OCI-M2 (cell line): ENCODE results near the gene BMERB1.
"Not testable (repeated sequence)": the region's sequence is repeated elsewhere in the genome, so short reads cannot be mapped to it uniquely, and the experiment has no call there.

Experiments
- DNase-seq: peaks from one replicate; lab custom pipeline; 2025; ENCODE audit not compliant: unreplicated experiment; lab: John Stamatoyannopoulos, UW

Gene BMERB1

DNA sequence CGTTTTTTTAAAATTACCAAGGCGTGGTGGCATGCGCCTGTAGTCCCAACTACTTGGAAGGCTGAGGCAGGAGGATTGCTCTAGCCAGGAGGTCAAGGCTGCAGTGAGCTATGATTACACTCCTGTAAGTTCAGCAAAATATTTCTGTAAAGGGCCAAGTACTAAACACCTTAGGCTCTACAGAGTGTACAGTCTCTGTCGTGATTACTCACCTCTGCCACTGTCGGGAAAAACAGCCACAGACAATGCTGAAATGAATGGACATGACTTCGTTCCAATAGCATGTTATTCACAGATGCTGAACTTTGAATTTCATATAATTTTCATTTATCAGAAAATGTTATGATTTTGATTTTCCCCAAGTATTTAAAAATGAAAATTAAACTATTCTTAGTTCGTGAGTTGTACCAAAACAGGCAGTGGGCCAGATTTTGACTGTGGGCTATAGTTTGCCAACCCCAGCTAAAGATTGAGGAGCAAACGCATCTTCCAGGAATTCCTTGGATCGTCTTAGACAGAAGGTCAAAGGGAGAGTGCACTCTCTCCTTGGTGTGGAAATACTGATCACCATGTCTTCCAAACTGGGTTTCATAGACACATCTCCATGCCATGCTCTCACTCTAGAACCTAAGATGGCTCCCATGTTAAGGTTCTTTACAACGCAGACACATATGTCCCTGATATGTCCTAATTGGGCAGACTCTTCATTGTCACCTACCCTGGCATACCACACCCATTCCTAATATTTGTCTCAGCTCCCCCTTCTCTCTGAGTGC lies 119.1 kb downstream of the BMERB1 start:
- no peak for DNase-seq

- no peak for DNase-seq
Observed at GRCh38 chr16:15556130-15556529, 121.7 kb downstream of the BMERB1 start.

- DNase-seq, result no peak
Observed at GRCh38 chr16:15557258-15557657, 122.9 kb downstream of the BMERB1 start.

- DNase-seq, result no peak
Observed at GRCh38 chr16:15559176-15559575, 124.8 kb downstream of the BMERB1 start.

GRCh38 chr16:15564604-15565339 lies 130.4 kb downstream of the BMERB1 start:
- DNase-seq, result no peak

- DNase-seq, result no peak
Observed at GRCh38 chr16:15566095-15566494, 131.7 kb downstream of the BMERB1 start.

GRCh38 chr16:15567823-15568222 lies 133.4 kb downstream of the BMERB1 start:
- DNase-seq, result no peak

GRCh38 chr16:15570666-15571065 lies 136.3 kb downstream of the BMERB1 start:
- not testable (repeated sequence) for DNase-seq

- DNase-seq, result no peak
Observed at GRCh38 chr16:15571557-15571956, 137.2 kb downstream of the BMERB1 start.

DNA sequence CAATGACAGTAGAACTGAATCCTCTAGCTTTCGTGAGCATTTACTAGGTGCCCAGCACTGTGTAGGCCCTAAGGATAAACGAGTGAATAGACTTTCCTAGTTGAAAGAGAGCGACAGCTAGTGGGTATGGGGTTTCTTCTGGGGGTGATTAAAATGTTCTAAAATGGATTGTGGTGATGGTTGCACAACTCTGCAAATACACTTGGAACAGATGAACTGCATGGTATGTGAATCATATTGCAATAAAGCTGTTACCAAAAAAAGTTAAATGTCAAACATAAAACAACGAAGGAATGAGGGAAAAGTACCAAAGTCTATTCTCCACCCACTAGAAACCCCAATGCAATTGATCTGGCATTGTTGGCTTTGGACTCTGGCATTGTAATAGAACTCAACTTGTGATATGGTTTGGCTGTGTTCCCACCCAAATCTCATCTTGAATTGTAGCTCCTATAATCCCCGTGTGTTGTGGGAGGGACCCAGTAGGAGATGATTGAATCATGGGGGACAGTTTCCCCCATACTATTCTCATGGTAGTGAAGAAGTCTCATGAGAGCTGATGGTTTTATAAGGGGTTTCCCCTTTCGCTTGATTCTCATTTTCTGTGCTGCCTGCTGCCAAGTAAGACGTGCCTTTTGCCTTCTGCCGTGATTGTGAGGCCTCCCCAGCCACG lies 138.1 kb downstream of the BMERB1 start:
- no peak for DNase-seq

DNA sequence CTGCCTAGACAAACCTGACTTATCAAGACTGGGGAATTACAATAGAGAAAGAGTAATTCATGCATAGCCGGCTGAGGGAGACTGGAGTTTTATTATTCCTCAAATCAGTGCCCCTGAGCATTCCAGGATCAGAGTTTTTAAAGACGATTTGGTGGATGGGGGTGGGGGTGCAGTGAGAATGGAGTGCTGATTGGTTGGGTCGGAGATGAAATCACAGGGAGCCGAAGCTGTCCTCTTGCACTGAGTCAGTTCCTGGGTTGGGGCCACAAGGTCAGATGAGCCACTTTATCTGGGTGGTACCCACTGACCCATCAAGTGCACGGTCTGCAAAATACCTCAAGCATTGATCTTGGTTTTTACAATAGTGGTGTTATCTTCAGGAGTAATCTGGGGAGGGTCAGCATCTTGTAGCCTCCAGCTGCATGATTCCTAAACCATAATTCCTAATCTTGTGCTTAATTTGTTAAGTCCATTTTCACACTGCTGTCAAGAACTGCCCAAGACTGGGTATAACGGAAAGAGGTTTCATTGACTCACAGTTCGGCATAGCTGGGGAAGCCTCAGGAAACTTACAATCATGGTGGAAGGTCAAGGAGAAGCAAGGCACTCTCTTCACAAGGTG lies 139.0 kb downstream of the BMERB1 start:
- no peak for DNase-seq

GRCh38 chr16:15573896-15574613 lies 139.7 kb downstream of the BMERB1 start:
- not testable (repeated sequence) for DNase-seq

DNA sequence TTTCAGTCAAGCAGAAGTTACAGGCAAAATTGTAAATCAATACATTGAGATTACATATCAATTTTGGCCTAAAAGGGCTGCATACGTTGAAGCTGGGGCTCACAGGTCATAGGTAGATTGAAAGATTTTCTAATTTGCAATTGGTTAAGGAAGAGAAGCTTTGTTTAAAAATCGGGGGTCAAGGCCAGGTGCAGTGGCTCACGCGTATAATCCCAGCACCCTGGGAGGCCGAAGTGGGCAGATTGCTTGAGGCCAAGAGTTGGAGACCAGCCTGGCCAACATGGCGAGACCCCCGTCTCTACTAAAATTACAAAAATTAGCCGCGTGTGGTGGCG lies 140.2 kb downstream of the BMERB1 start:
- DNase-seq, result no peak

DNA sequence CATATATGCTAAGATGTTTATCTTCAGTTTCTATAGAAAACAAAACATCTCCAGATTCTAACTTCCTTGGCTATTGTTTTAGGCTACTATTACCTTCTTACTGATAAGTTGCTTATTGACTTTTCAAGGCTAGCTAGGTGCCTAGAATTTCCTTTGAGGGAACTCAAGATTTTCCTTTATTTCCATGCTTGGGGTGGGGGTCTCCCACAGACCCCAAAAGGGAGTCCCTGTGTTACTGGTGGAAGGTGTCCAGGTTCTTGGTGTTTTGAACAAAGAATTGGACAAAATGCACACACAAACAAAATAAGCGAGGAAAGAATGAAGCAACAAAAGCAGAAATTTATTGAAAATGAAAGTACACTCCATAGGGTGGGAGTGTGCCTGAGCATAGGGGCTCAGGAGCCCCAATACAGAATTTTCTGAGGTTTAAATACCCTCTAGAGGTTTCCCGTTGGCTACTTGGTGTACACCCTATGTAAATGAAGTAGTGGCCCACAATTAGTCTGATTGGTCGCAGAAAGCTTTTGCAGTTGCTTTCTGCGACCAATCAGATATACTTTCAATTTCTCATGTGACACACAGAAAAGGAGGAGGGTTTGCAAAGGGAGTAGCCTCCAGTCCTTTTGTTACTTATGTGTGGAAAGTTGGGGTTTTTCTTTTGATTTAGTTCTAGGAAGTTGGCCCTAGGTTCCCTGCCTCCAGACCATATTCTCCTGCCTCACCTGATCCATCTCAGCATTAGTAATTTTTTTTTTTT lies 141.1 kb downstream of the BMERB1 start:
- DNase-seq, result no peak

GRCh38 chr16:15576960-15577958 lies 142.9 kb downstream of the BMERB1 start:
- DNase-seq, result no peak

DNA sequence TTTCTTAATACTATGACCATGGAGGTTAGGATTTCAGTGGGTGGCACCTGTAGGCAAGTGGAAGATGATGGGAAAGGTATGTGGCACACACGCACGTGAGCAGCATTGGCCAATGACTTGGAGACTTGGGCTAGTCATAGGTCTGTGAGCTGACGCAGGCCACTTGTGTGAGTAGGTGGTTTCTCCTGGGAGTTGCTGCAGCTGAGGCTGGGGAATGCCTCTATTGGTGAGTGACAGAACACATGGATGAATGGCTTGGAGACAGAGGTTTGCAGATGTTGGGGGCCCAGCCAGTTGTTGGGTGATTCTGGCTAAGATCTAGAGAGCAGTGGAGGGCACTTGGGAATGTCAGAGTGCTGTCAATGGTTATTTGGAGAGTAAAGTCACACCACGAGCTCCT lies 144.4 kb downstream of the BMERB1 start:
- no peak for DNase-seq

DNA sequence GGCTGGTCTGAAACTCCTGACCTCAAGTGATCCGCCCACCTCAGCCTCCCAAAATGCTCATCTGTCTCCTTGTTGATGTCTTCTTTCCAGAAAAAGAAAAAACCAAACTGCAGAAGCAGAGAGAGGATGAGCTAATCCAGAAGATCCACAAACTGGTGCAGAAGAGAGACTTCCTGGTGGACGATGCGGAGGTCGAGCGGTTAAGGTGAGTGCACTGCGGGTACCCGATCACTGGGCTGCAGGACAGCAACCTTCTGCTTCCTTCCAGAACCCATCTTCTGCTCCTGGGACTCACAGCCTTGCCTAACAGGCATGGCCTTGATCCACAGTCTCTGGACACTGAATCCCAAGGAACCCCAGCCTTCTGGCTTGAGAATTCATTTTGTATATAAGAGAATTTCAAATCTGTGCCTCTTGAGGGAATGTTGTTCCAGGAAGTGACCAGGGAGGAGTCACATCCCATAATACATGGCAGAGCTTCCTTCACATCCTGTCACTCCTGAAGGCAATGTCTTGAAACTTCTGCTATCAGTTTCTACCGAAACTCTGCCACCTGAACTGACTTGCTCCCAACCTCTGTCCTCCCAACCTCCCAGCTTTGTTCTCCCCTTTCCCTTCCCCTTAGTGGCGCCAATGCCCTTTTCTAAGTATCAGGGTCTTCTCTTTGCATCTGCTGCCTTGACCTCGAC lies 146.9 kb downstream of the BMERB1 start:
- no peak for DNase-seq

DNA sequence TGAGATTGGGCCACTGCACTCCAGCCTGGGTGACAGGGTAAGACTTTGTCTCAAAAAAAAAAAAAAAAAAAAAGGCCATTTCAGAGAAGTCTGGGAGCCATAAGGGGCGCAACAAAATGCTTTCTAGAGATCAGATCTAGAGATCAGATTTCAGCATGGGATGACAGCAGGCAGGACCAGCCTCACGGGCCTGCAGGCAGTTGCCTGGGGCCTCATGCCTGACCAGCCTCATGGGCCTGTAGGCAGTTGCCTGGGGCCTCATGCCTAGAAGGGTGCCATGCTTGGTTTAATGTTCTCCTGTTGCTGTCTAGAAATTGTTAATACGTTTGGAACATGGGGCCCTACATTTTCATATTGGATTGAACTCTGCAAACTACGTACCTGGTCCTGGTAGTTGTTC lies 149.1 kb downstream of the BMERB1 start:
- no peak for DNase-seq
